Epithelial cell of alveolus of lung (primary cell): ENCODE measurements around the gene KIF14. TPM values are rescaled to one million over a fixed set of nuclear protein-coding genes. Genes with fewer than 3 reads are reported as not detected.

Source experiments
- total RNA-seq: library from RNA; depleted of rRNA; stranded (reverse); fragments of >200 nt; gene quantifications from 2 replicates; pipeline ENCODE4 v1.2.1, GENCODE V29; 2015

Gene KIF14
- 3.6 and 6.7 TPM in 2 replicates for total RNA-seq

GRCh38 chr1:200620273-200621131, at the start of gene KIF14:
TSS of gene KIF14 (minus strand) at chr1:200620751. CDS start at chr1:200618723, 2,028 bp downstream.

GRCh38 chr1:200669314-200670241, 49.0 kb upstream of the KIF14 start, which contains the start of gene DDX59:
TSS of gene DDX59 (minus strand) at chr1:200669907. CDS start at chr1:200666740, 3,167 bp downstream.

Other genes with a start within 250 kb of the KIF14 start
- gene ZNF281, start 210.7 kb downstream of the KIF14 start, total RNA-seq, result 17.8 and 19.5 TPM in 2 replicates
- 8.7 and 13.1 TPM in 2 replicates for gene DDX59, start 49.2 kb upstream of the KIF14 start, total RNA-seq
- gene CAMSAP2, start 118.1 kb upstream of the KIF14 start, total RNA-seq, result 16.0 and 26.5 TPM in 2 replicates